Thoracic aorta endothelial cell (primary cell): ENCODE measurements around the gene KIAA1210. TPM values are rescaled to one million over a fixed set of nuclear protein-coding genes. Genes with fewer than 3 reads are reported as not detected.

ENCODE experiments used
- total RNA-seq: library from RNA; depleted of rRNA; stranded (reverse); fragments of >200 nt; gene quantifications from 2 replicates; pipeline ENCODE4 v1.2.3, GENCODE V29; 2012

The KIAA1210 gene
- total RNA-seq = not detected in 2 replicates

GRCh38 chrX:119127650-119128049, at the start of gene KIAA1210:
Gene KIAA1210, minus strand, starts transcription at chrX:119127812. Its CDS starts 4,170 bp downstream, at chrX:119123642.

GRCh38 chrX:119072744-119073143, 54.9 kb downstream of the KIAA1210 start, which contains the start of gene CT47C1:
Gene CT47C1, plus strand, starts transcription at chrX:119072993. Its CDS starts 233 bp downstream, at chrX:119073226.

Other genes with a start within 250 kb of the KIAA1210 start
- 16.7 and 18.8 TPM in 2 replicates for gene LONRF3, start 153.2 kb downstream of the KIAA1210 start, total RNA-seq
- not detected in 2 replicates for gene CT47C1, start 54.8 kb downstream of the KIAA1210 start, total RNA-seq
- 101 and 149 TPM in 2 replicates for gene PGRMC1, start 108.5 kb upstream of the KIAA1210 start, total RNA-seq